GM15510 (cell line): ENCODE data around the gene MLLT1.

Source experiments
- POLR2A ChIP-seq: IDR thresholded peaks from 3 replicates; pipeline ENCODE4 v1.6.1; 2011; ENCODE audit warnings: borderline replicate concordance; ENCODE audit not compliant: insufficient read length; ENCODE audit errors: extremely low read depth

MLLT1 gene

GRCh38 chr19:6215701-6216235 lies 64.0 kb downstream of the MLLT1 start:
- TF ChIP-seq POLR2A: no peak

- TF ChIP-seq POLR2A: no peak
Observed at GRCh38 chr19:6214881-6215541, 64.8 kb downstream of the MLLT1 start.

GRCh38 chr19:6213696-6214641 lies 65.8 kb downstream of the MLLT1 start:
- TF ChIP-seq POLR2A: no peak

- no peak for TF ChIP-seq POLR2A
Observed at GRCh38 chr19:6213266-6213595, 66.5 kb downstream of the MLLT1 start.

GRCh38 chr19:6212403-6213265 lies 67.1 kb downstream of the MLLT1 start:
- TF ChIP-seq POLR2A: no peak

GRCh38 chr19:6211632-6212402 lies 68.0 kb downstream of the MLLT1 start:
- TF ChIP-seq POLR2A: no peak

GRCh38 chr19:6210721-6211600 lies 68.8 kb downstream of the MLLT1 start:
- no peak for TF ChIP-seq POLR2A

- TF ChIP-seq POLR2A: no peak
Observed at GRCh38 chr19:6210091-6210490, 69.7 kb downstream of the MLLT1 start.

GRCh38 chr19:6209680-6210079 lies 70.1 kb downstream of the MLLT1 start:
- TF ChIP-seq POLR2A: no peak

- no peak for TF ChIP-seq POLR2A
Observed at GRCh38 chr19:6209233-6209632, 70.5 kb downstream of the MLLT1 start.

- no peak for TF ChIP-seq POLR2A
Observed at GRCh38 chr19:6204866-6205723, 74.7 kb downstream of the MLLT1 start.

GRCh38 chr19:6204212-6204611 lies 75.6 kb downstream of the MLLT1 start:
- no peak for TF ChIP-seq POLR2A

GRCh38 chr19:6199240-6199994 lies 80.4 kb downstream of the MLLT1 start:
- peak; percentile 83 for TF ChIP-seq POLR2A
